ENCODE results near the gene CLNK.
A peak's percentile ranks its signal among the peaks of the same experiment; 100 is the strongest.

The CLNK gene

DNA sequence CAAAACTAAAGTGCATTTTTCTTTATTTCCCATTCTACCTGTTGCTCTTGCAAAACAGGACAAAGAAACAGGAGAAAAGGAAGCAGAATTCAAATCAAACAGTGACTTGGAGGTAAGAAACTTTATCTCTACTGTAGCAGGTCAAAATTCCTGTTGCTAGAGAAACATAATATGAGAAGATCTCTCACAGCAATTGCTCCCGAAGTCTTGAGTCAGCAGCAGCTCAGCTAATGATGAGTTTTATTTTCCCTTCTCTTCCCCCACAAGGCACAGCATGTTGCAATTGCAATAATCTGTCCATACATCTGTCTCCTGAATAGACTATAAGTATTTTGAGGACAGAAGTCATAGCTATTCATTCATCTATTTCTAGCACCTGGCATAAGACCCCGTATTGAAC is 112.7 kb downstream of the CLNK start:
- no peak overlapping the region for H3K56ac ChIP-seq (ENCODE audit: low read length)
- no peak overlapping the region for H2AK5ac ChIP-seq (ENCODE audit: low read length)
- no peak for DNase-seq
- no peak overlapping the region for H3K27ac ChIP-seq (ENCODE audit: low read depth, low read length)
- no peak overlapping the region for H3K4me2 ChIP-seq (ENCODE audit: low read length)
- no peaks in the 10 kb centered on the region for H3K27me3 ChIP-seq (ENCODE audit: insufficient read depth, low read length, poor library complexity)
- WGBS (ENCODE audit: extremely low coverage, insufficient coverage, low lambda C conversion rate): no CpG with 5 or more reads among the region's 2 CpGs
- no peak overlapping the region for H3K23ac ChIP-seq (ENCODE audit: low read length)
- no peak overlapping the region for H2BK15ac ChIP-seq (replicated peaks; ENCODE audit: low read depth)
- no peak overlapping the region for H3K4ac ChIP-seq (ENCODE audit: low read depth, low read length)
- H3K4me3 ChIP-seq (ENCODE audit: low read length): no peak overlapping the region
- H2BK5ac ChIP-seq (ENCODE audit: low read length): no peak overlapping the region
- no peak overlapping the region for H4K8ac ChIP-seq (ENCODE audit: low read depth, low read length)
- no peak overlapping the region for H2BK120ac ChIP-seq (ENCODE audit: low read depth, low read length)
- H3K4me1 ChIP-seq (ENCODE audit: control insufficient read depth, low read depth, low read length): no peaks in the 10 kb centered on the region
- no peaks in the 10 kb centered on the region for H3K36me3 ChIP-seq (ENCODE audit: control insufficient read depth, insufficient read depth, low read length)
- no peak overlapping the region for H3K9ac ChIP-seq (ENCODE audit: low read length)
- H3K79me2 ChIP-seq (ENCODE audit: control insufficient read depth, insufficient read depth, low read length): no peaks in the 10 kb centered on the region
- H3K79me1 ChIP-seq (ENCODE audit: low read length): no peaks in the 10 kb centered on the region
- no peak overlapping the region for H4K5ac ChIP-seq (ENCODE audit: low read length)
- no peak overlapping the region for H3K18ac ChIP-seq (ENCODE audit: low read length)

DNA sequence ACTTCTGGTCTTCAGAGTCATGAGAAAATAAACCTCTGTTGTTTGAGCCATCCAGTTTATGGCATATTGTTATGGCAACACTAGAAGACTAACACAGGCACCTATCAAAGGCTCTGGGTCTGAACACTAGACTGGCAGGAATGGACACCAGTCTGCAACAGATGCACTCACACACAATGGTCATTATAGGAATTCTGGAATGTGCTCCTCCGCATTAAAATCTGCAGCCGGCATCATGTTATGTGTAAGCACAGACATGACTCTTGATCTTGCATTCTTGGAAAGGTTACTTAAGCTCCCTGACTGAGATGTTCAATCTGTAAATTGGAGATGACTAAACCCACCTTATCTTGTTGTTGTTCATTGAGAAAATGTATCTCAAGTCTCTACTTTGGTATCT is 115.1 kb downstream of the CLNK start:
- Histone ChIP-seq H4K5ac (ENCODE audit: low read length) (no peak overlapping the region), H3K4me3 (ENCODE audit: low read length) (no peak overlapping the region), H3K36me3 (ENCODE audit: control insufficient read depth, insufficient read depth, low read length) (no peaks in the 10 kb centered on the region), H3K4me1 (ENCODE audit: control insufficient read depth, low read depth, low read length) (no peaks in the 10 kb centered on the region), H4K8ac (ENCODE audit: low read depth, low read length) (no peak overlapping the region), H3K9ac (ENCODE audit: low read length) (no peak overlapping the region), H2BK5ac (ENCODE audit: low read length) (no peak overlapping the region), H3K23ac (ENCODE audit: low read length) (no peak overlapping the region), H3K27ac (ENCODE audit: low read depth, low read length) (no peak overlapping the region), H2BK120ac (ENCODE audit: low read depth, low read length) (no peak overlapping the region), H2AK5ac (ENCODE audit: low read length) (no peak overlapping the region), H2BK15ac (replicated peaks; ENCODE audit: low read depth) (no peak overlapping the region), H3K4ac (ENCODE audit: low read depth, low read length) (no peak overlapping the region), H3K4me2 (ENCODE audit: low read length) (no peak overlapping the region), H3K27me3 (ENCODE audit: insufficient read depth, low read length, poor library complexity) (no peaks in the 10 kb centered on the region), H3K18ac (ENCODE audit: low read length) (no peak overlapping the region), H3K79me1 (ENCODE audit: low read length) (no peaks in the 10 kb centered on the region), H3K79me2 (ENCODE audit: control insufficient read depth, insufficient read depth, low read length) (no peaks in the 10 kb centered on the region), H3K56ac (ENCODE audit: low read length) (no peak overlapping the region)
- DNase-seq: no peak
- no CpG with 5 or more reads among the region's 2 CpGs for WGBS (ENCODE audit: extremely low coverage, insufficient coverage, low lambda C conversion rate)

DNA sequence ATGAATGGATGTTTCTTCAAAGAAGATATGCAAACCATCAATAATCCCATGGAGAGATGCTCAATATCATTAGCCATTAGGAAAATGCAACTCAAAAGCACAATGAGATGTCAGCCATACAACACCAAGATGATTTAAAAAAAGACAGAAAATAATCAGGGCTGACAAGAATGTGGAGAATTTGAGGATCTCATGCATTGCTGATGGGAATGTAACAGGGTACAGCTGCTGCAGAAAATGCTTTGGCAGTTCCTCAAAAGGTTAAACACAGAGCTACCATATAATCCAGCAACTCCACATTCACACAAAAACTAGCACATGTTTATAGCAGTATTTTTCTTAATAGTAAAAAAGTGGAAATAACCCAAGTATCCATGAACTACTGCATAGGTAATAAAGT is 116.8 kb downstream of the CLNK start:
- Histone ChIP-seq H3K18ac (ENCODE audit: low read length) (no peak overlapping the region), H3K4ac (ENCODE audit: low read depth, low read length) (no peak overlapping the region), H3K27ac (ENCODE audit: low read depth, low read length) (no peak overlapping the region), H3K9ac (ENCODE audit: low read length) (no peak overlapping the region), H3K79me2 (ENCODE audit: control insufficient read depth, insufficient read depth, low read length) (no peaks in the 10 kb centered on the region), H3K4me1 (ENCODE audit: control insufficient read depth, low read depth, low read length) (no peaks in the 10 kb centered on the region), H2BK15ac (replicated peaks; ENCODE audit: low read depth) (no peak overlapping the region), H3K36me3 (ENCODE audit: control insufficient read depth, insufficient read depth, low read length) (no peaks in the 10 kb centered on the region), H2AK5ac (ENCODE audit: low read length) (no peak overlapping the region), H3K4me3 (ENCODE audit: low read length) (no peak overlapping the region), H3K4me2 (ENCODE audit: low read length) (no peak overlapping the region), H3K23ac (ENCODE audit: low read length) (no peak overlapping the region), H2BK5ac (ENCODE audit: low read length) (no peak overlapping the region), H3K56ac (ENCODE audit: low read length) (no peak overlapping the region), H2BK120ac (ENCODE audit: low read depth, low read length) (no peak overlapping the region), H3K27me3 (ENCODE audit: insufficient read depth, low read length, poor library complexity) (no peaks in the 10 kb centered on the region), H4K8ac (ENCODE audit: low read depth, low read length) (no peak overlapping the region), H4K5ac (ENCODE audit: low read length) (no peak overlapping the region), H3K79me1 (ENCODE audit: low read length) (no peaks in the 10 kb centered on the region)
- DNase-seq: no peak

DNA sequence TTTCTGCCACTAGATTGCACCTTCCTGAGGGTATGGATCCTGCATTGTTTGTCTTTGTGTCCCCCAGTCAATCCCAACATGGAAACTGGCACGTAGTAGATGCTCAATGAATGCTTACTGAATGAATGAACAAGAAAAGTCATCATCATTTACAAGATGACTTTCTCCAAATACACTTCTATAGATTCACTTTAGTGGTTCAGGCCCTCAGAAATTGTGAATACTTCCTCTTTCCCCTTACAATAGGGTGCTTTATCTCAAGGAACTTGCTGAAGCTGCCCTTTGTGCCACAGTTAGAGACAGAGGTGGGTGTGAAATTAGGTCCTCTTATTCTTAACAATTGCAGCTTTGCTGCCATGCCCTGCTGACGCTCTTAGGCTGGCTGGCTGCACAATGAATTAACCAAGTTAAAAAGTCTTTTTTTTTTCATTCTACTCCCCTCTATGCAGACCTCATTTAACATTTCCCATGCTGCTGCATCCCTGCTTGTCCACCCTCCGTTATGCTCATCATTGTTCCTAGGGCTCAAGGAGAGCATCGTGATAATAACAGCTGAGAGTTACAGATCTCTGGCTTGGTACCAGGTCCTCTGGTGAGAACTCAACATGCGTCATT is 119.3 kb downstream of the CLNK start:
- no CpG with 5 or more reads among the region's 5 CpGs for WGBS (ENCODE audit: extremely low coverage, insufficient coverage, low lambda C conversion rate)
- no peak overlapping the region for H2BK5ac ChIP-seq (ENCODE audit: low read length)

GRCh38 chr4:10554694-10555093 is 129.9 kb downstream of the CLNK start:
- Histone ChIP-seq H2BK5ac (ENCODE audit: low read length) (no peak overlapping the region), H3K4ac (ENCODE audit: low read depth, low read length) (no peak overlapping the region), H2BK120ac (ENCODE audit: low read depth, low read length) (no peak overlapping the region), H2AK5ac (ENCODE audit: low read length) (no peak overlapping the region), H3K79me1 (ENCODE audit: low read length) (no peaks in the 10 kb centered on the region), H3K4me2 (ENCODE audit: low read length) (no peak overlapping the region), H3K27ac (ENCODE audit: low read depth, low read length) (no peak overlapping the region), H3K9ac (ENCODE audit: low read length) (no peak overlapping the region), H3K4me1 (ENCODE audit: control insufficient read depth, low read depth, low read length) (no peaks in the 10 kb centered on the region), H3K18ac (ENCODE audit: low read length) (no peak overlapping the region), H3K27me3 (ENCODE audit: insufficient read depth, low read length, poor library complexity) (no peaks in the 10 kb centered on the region), H3K23ac (ENCODE audit: low read length) (no peak overlapping the region), H3K36me3 (ENCODE audit: control insufficient read depth, insufficient read depth, low read length) (no peaks in the 10 kb centered on the region), H3K56ac (ENCODE audit: low read length) (no peak overlapping the region), H4K5ac (ENCODE audit: low read length) (no peak overlapping the region), H3K4me3 (ENCODE audit: low read length) (no peak overlapping the region), H4K8ac (ENCODE audit: low read depth, low read length) (no peak overlapping the region), H3K79me2 (ENCODE audit: control insufficient read depth, insufficient read depth, low read length) (no peaks in the 10 kb centered on the region), H2BK15ac (replicated peaks; ENCODE audit: low read depth) (no peak overlapping the region)
- WGBS (ENCODE audit: extremely low coverage, insufficient coverage, low lambda C conversion rate): no CpG with 5 or more reads among the region's 6 CpGs
- DNase-seq: peak; percentile 65

More for the DNA sequence above, 119.3 kb downstream of the CLNK start:
- H2BK120ac ChIP-seq (ENCODE audit: low read depth, low read length): no peak overlapping the region
- no peak overlapping the region for H3K56ac ChIP-seq (ENCODE audit: low read length)
- H3K27ac ChIP-seq (ENCODE audit: low read depth, low read length): no peak overlapping the region
- no peak overlapping the region for H2AK5ac ChIP-seq (ENCODE audit: low read length)
- H3K79me1 ChIP-seq (ENCODE audit: low read length): no peaks in the 10 kb centered on the region
- no peaks in the 10 kb centered on the region for H3K79me2 ChIP-seq (ENCODE audit: control insufficient read depth, insufficient read depth, low read length)
- H4K5ac ChIP-seq (ENCODE audit: low read length): no peak overlapping the region
- H3K4me3 ChIP-seq (ENCODE audit: low read length): no peak overlapping the region
- no peak overlapping the region for H2BK15ac ChIP-seq (replicated peaks; ENCODE audit: low read depth)
- no peak overlapping the region for H4K8ac ChIP-seq (ENCODE audit: low read depth, low read length)
- DNase-seq: no peak
- H3K36me3 ChIP-seq (ENCODE audit: control insufficient read depth, insufficient read depth, low read length): no peaks in the 10 kb centered on the region
- H3K4ac ChIP-seq (ENCODE audit: low read depth, low read length): no peak overlapping the region
- no peaks in the 10 kb centered on the region for H3K4me1 ChIP-seq (ENCODE audit: control insufficient read depth, low read depth, low read length)
- no peak overlapping the region for H3K23ac ChIP-seq (ENCODE audit: low read length)
- H3K9ac ChIP-seq (ENCODE audit: low read length): no peak overlapping the region
- H3K27me3 ChIP-seq (ENCODE audit: insufficient read depth, low read length, poor library complexity): no peaks in the 10 kb centered on the region
- H3K4me2 ChIP-seq (ENCODE audit: low read length): no peak overlapping the region
- no peak overlapping the region for H3K18ac ChIP-seq (ENCODE audit: low read length)

- no peak overlapping the region for H2BK5ac ChIP-seq (ENCODE audit: low read length)
- H2BK120ac ChIP-seq (ENCODE audit: low read depth, low read length): no peak overlapping the region
- WGBS (ENCODE audit: extremely low coverage, insufficient coverage, low lambda C conversion rate): no CpG with 5 or more reads among the region's 2 CpGs
- H3K27me3 ChIP-seq (ENCODE audit: insufficient read depth, low read length, poor library complexity): no peaks in the 10 kb centered on the region
- H3K79me1 ChIP-seq (ENCODE audit: low read length): no peaks in the 10 kb centered on the region
- H3K4me1 ChIP-seq (ENCODE audit: control insufficient read depth, low read depth, low read length): no peaks in the 10 kb centered on the region
- H3K18ac ChIP-seq (ENCODE audit: low read length): no peak overlapping the region
- no peak overlapping the region for H4K5ac ChIP-seq (ENCODE audit: low read length)
- no peak overlapping the region for H3K9ac ChIP-seq (ENCODE audit: low read length)
- H3K4me3 ChIP-seq (ENCODE audit: low read length): no peak overlapping the region
- H2AK5ac ChIP-seq (ENCODE audit: low read length): no peak overlapping the region
- H3K23ac ChIP-seq (ENCODE audit: low read length): no peak overlapping the region
- no peak overlapping the region for H3K4me2 ChIP-seq (ENCODE audit: low read length)
- no peak overlapping the region for H3K27ac ChIP-seq (ENCODE audit: low read depth, low read length)
- H2BK15ac ChIP-seq (replicated peaks; ENCODE audit: low read depth): no peak overlapping the region
- no peak for DNase-seq
- H3K79me2 ChIP-seq (ENCODE audit: control insufficient read depth, insufficient read depth, low read length): no peaks in the 10 kb centered on the region
- no peaks in the 10 kb centered on the region for H3K36me3 ChIP-seq (ENCODE audit: control insufficient read depth, insufficient read depth, low read length)
- no peak overlapping the region for H4K8ac ChIP-seq (ENCODE audit: low read depth, low read length)
- H3K4ac ChIP-seq (ENCODE audit: low read depth, low read length): no peak overlapping the region
- no peak overlapping the region for H3K56ac ChIP-seq (ENCODE audit: low read length)
These were observed 130.4 kb downstream of the CLNK start for GRCh38 chr4:10554121-10554520.

All from mesendoderm (in vitro differentiated cells).